ENCODE measurements around the gene FURIN.

FURIN gene

DNA sequence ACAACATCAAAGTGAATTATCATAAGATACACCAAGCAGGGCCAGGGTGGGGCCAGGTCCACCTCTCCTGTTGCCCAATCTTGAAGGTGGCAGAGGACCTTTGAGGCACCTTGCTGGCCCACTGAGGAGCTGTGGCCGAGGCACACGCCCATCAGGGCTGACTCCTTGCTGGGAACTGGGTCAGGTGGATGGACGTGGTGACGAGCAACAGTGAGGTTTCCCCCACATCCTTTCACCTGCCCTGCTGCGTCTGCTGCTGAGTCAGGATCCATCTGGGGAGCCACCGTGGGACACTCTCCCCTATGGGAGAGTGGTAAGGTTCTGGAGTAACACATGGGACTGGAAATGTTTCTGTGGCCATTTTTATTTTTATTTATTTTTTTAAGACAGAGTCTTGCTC, 17.3 kb upstream of the FURIN start:
- peaks cover 29 to 61% (median 44%) of the 10 kb centered on the region in 10 experiments for H3K4me1 ChIP-seq
- H4K20me1 ChIP-seq = peaks cover 0 to 12% (median 4%) of the 10 kb centered on the region in 11 experiments; a peak in 5 of 22 replicates
- peaks cover 0 to 8% (median 0%) of the 10 kb centered on the region in 11 experiments; a peak in 3 of 22 replicates for H3K27me3 ChIP-seq
- peak overlapping the region; percentile 8 to 97 (median 93); a peak in 21 of 22 replicates for H3K4me2 ChIP-seq
- peaks cover 0 to 8% (median 0%) of the 10 kb centered on the region in 11 experiments; a peak in 4 of 22 replicates for H3K36me3 ChIP-seq
- no peak overlapping the region for H3K4me3 ChIP-seq
- TF ChIP-seq Cebpa-rat (IDR thresholded peaks at IDR 0.05) = no peak
- peak overlapping the region in 1 of 11 experiments; percentile 2; a peak in 1 of 22 replicates for H3K27ac ChIP-seq
- no peaks in the 10 kb centered on the region for H3K9me3 ChIP-seq (replicated peaks in 1 of 11)
- H3K9ac ChIP-seq = no peak overlapping the region

DNA sequence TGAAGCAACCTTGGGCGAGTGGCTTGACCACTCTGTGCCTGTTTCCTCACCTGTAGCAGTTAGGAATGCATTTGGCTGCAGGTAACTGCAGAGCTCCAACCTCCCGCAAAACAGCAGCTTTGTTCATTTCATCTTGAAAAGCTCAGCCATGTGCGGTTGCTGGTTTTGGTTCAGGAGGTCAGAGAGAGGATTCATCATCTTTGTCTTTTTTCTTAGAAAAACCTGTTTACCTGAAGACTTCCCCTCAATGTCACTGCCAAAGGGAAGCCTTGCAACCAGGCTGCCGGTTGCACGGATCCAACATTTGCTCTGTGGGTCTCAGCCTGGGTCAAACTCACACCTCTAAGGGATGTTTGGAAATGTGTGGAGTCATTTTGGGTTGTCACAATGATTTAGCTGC, 16.4 kb upstream of the FURIN start:
- Histone ChIP-seq H3K9ac (peak overlapping the region in 7 of 11 experiments; percentile 38 to 63 (median 57); a peak in 7 of 22 replicates), H3K36me3 (peaks cover 0 to 8% (median 0%) of the 10 kb centered on the region in 11 experiments; a peak in 4 of 22 replicates), H3K4me1 (peaks cover 29 to 60% (median 44%) of the 10 kb centered on the region in 10 experiments), H3K9me3 (replicated peaks in 1 of 11) (no peaks in the 10 kb centered on the region), H4K20me1 (peaks cover 0 to 12% (median 4%) of the 10 kb centered on the region in 11 experiments; a peak in 5 of 22 replicates), H3K27ac (peak overlapping the region in 9 of 11 experiments; percentile 54 to 80 (median 73); a peak in 14 of 22 replicates), H3K27me3 (peaks cover 0 to 8% (median 0%) of the 10 kb centered on the region in 11 experiments; a peak in 3 of 22 replicates), H3K4me2 (peak overlapping the region; percentile 75 to 97 (median 93)), H3K4me3 (no peak overlapping the region; a peak in 1 of 20 replicates)
- no peak for TF ChIP-seq Cebpa-rat (IDR thresholded peaks at IDR 0.05)

DNA sequence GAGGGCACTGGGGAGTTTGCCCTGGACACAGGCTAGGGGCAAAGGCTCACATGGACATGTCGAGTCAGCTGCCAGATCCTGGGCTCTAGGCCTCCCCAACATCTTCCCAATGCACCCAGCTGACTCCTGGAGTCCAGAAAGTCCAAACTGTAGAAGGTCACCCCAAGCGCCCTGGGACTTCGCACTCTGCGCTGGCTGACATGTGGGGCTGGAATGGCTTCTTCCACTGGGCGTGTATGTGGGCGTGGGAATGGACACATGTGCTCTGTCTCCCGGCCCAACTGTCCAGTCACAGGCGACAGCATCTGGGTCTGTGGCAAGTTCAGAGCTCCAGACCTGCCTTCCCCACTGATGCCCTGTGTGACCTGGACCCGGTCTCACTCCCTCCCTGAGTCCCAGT, 13.2 kb upstream of the FURIN start:
- Histone ChIP-seq H3K4me3 (no peak overlapping the region), H3K9me3 (replicated peaks in 1 of 11) (no peaks in the 10 kb centered on the region), H4K20me1 (peaks cover 0 to 12% (median 4%) of the 10 kb centered on the region in 11 experiments; a peak in 5 of 22 replicates), H3K4me2 (peak overlapping the region in 2 of 11 experiments; percentile 7 to 18; a peak in 1 of 22 replicates), H3K9ac (no peak overlapping the region), H3K27ac (0 out of 22 replicates have a peak overlapping the region, but pooled peaks of 1 of the 11 experiments have one; percentile 22), H3K36me3 (peaks cover 0 to 8% (median 0%) of the 10 kb centered on the region in 11 experiments; a peak in 4 of 22 replicates), H3K27me3 (peaks cover 0 to 8% (median 0%) of the 10 kb centered on the region in 11 experiments; a peak in 3 of 22 replicates), H3K4me1 (peaks cover 35 to 68% (median 48%) of the 10 kb centered on the region in 10 experiments)
- no peak for TF ChIP-seq Cebpa-rat (IDR thresholded peaks at IDR 0.05)

DNA sequence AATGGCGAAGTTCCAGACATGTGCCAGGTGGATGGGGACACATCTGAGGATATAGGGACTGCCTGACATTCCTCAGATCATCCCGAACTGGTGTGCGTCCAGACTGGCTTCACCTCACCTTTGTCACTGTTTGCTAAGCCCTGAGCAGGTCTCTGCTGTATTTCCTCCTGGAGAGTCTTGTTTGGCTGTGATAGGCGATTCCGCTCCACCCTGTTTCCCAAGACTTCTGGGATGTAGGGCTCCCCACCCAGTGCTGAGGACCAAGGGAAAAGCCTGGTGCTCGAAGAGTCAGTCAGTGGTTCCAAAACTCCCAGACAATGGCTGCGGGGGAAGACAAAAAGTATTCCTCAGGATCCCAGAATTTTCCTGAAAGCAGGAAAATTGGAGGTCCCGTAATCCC, 11.1 kb upstream of the FURIN start:
- H3K9ac ChIP-seq = no peak overlapping the region
- no peaks in the 10 kb centered on the region for H3K27me3 ChIP-seq
- no peaks in the 10 kb centered on the region for H3K9me3 ChIP-seq (replicated peaks in 1 of 11)
- no peak for TF ChIP-seq Cebpa-rat (IDR thresholded peaks at IDR 0.05)
- no peak overlapping the region for H3K27ac ChIP-seq
- H3K36me3 ChIP-seq = no peaks in the 10 kb centered on the region; a peak in 1 of 22 replicates
- H3K4me1 ChIP-seq = peaks cover 21 to 58% (median 32%) of the 10 kb centered on the region in 10 experiments
- H4K20me1 ChIP-seq = peaks cover 0 to 9% (median 2%) of the 10 kb centered on the region in 11 experiments; a peak in 5 of 22 replicates
- no peak overlapping the region for H3K4me3 ChIP-seq
- no peak overlapping the region for H3K4me2 ChIP-seq

GRCh38 chr15:90857883-90858443, 10.4 kb upstream of the FURIN start:
- Histone ChIP-seq H3K9me3 (replicated peaks in 1 of 11) (no peaks in the 10 kb centered on the region), H3K36me3 (no peaks in the 10 kb centered on the region; a peak in 1 of 22 replicates), H3K4me2 (no peak overlapping the region), H3K4me3 (no peak overlapping the region), H3K9ac (no peak overlapping the region), H3K4me1 (peaks cover 15 to 57% (median 28%) of the 10 kb centered on the region in 10 experiments), H4K20me1 (0 out of 22 replicates have a peak, but pooled peaks cover 0 to 3% (median 0%) of the 10 kb centered on the region in 11 experiments), H3K27me3 (no peaks in the 10 kb centered on the region), H3K27ac (no peak overlapping the region)
- no peak for TF ChIP-seq Cebpa-rat (IDR thresholded peaks at IDR 0.05)

GRCh38 chr15:90859234-90860131, 8.9 kb upstream of the FURIN start:
- Histone ChIP-seq H3K27me3 (no peaks in the 10 kb centered on the region), H3K9ac (peak overlapping the region in 3 of 11 experiments; percentile 7 to 23 (median 18); a peak in 1 of 22 replicates), H3K4me3 (no peak overlapping the region), H3K4me2 (peak overlapping the region in 7 of 11 experiments; percentile 25 to 66 (median 61); a peak in 12 of 22 replicates), H4K20me1 (no peaks in the 10 kb centered on the region), H3K27ac (peak overlapping the region in 2 of 11 experiments; percentile 20 to 37; a peak in 3 of 22 replicates), H3K36me3 (no peaks in the 10 kb centered on the region; a peak in 1 of 22 replicates), H3K9me3 (replicated peaks in 1 of 11) (no peaks in the 10 kb centered on the region), H3K4me1 (peaks cover under 1 to 57% (median 32%) of the 10 kb centered on the region in 10 experiments; a peak in 19 of 20 replicates)
- no peak for TF ChIP-seq Cebpa-rat (IDR thresholded peaks at IDR 0.05)

DNA sequence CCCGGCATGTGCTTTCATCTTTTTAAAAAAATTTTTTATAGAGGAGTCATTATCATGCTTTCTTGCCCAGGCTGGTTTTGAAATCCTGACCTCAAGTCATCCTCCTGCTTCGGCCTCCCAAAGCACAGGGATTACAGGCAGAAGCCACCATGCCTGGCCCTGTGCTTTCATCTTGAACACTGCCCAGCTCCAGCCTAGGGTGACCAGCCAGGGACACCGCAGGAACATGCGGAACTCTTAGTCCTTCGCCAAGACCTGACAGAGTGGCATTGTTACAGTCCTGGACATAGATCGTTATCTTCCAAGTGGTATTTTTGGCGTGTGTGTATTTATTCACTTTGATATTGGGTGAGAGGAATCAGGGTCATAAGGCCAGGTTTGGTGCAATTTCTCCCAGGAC, 7.9 kb upstream of the FURIN start:
- peaks cover 0 to 55% (median 28%) of the 10 kb centered on the region in 10 experiments; a peak in 17 of 20 replicates for H3K4me1 ChIP-seq
- no peak overlapping the region for H3K4me3 ChIP-seq
- H3K27me3 ChIP-seq = no peaks in the 10 kb centered on the region
- no peaks in the 10 kb centered on the region for H3K9me3 ChIP-seq (replicated peaks in 1 of 11)
- no peaks in the 10 kb centered on the region for H4K20me1 ChIP-seq
- H3K9ac ChIP-seq = no peak overlapping the region
- no peak for TF ChIP-seq Cebpa-rat (IDR thresholded peaks at IDR 0.05)
- no peaks in the 10 kb centered on the region for H3K36me3 ChIP-seq
- no peak overlapping the region for H3K27ac ChIP-seq
- peak overlapping the region in 5 of 11 experiments; percentile 50 to 66 (median 65); a peak in 8 of 22 replicates for H3K4me2 ChIP-seq

DNA sequence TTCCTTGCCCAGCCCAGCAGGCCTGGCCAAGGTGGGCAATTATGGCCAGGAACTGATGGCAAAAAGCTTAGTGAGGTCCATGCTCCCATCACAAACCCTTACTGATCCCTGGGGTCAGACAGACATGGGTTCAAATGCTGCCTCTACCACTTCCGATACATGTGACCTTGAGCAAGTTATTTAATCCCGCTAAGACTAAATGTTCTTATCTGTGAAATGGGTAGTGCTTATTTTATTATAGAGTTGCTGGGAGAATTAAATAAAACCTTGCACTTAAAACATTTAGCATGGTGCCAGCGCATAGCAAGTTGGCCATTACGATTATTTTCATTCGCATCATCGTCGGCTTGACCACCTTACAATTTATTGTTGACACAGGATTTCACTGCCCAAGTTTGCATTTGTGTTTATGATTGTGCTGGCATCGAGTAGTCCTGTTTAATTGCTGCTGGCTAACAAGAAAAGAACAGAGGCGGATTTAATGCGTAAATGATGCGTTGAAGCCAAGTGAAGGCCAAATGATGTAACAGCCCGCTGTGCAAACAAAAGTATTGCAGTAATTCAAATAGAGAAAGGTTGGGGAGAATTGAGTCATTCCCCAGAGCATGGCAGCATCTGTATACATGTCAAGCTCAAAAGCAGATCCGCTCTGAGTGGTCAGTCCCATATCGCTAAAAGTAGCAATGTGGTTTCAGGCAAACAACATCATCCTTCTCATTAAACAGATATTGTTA, 7.3 kb upstream of the FURIN start:
- Histone ChIP-seq H3K36me3 (no peaks in the 10 kb centered on the region), H3K27ac (no peak overlapping the region), H3K4me1 (peaks cover 0 to 54% (median 28%) of the 10 kb centered on the region in 10 experiments; a peak in 17 of 20 replicates), H3K9me3 (replicated peaks in 1 of 11) (no peaks in the 10 kb centered on the region), H3K27me3 (no peaks in the 10 kb centered on the region), H4K20me1 (no peaks in the 10 kb centered on the region), H3K9ac (no peak overlapping the region), H3K4me3 (no peak overlapping the region), H3K4me2 (0 out of 22 replicates have a peak overlapping the region, but pooled peaks of 1 of the 11 experiments have one; percentile 65)
- TF ChIP-seq Cebpa-rat (IDR thresholded peaks at IDR 0.05) = no peak
